Lung (tissue), 12 donors: ENCODE measurements around the gene SERBP1. TPM values are rescaled to one million over a fixed set of nuclear protein-coding genes. Genes with fewer than 3 reads are reported as not detected.
"Not testable (repeated sequence)": the region's sequence is repeated elsewhere in the genome, so short reads cannot be mapped to it uniquely, and the experiment has no call there.

ENCODE experiments used
- ATAC-seq: fragments of 200-7000 bp; cut with Tn5 transposase; one replicate; pipeline ENCODE4 v1.9.1; 2020; ENCODE audit warnings: moderate number of reproducible peaks; ENCODE audit not compliant: insufficient read depth, low FRiP score
- DNase-seq, 3 donors: peaks; one replicate each; pipeline ENCODE4 v3.0.0-alpha.2; 2013 to 2017
- H3K27ac ChIP-seq, 2 donors: one replicate each; pipeline ENCODE4 v1.5.1; 2013; ENCODE audit warnings: mild to moderate bottlenecking in 2 of 2, moderate library complexity in 2 of 2, control low read depth in 1 of 2, inconsistent platforms in 1 of 2, low read depth in 1 of 2, low read length in 1 of 2
- H3K27me3 ChIP-seq, 3 donors: one replicate each; pipeline ENCODE4 v1.5.1; 2013; ENCODE audit warnings: low read length in 2 of 3; ENCODE audit not compliant: control insufficient read depth in 3 of 3, insufficient read depth in 3 of 3
- H3K36me3 ChIP-seq, 4 donors: one replicate each; pipeline ENCODE4 v1.5.1; 2013; ENCODE audit warnings: low read length in 4 of 4, mild to moderate bottlenecking in 1 of 4, moderate library complexity in 1 of 4; ENCODE audit not compliant: control insufficient read depth in 4 of 4, insufficient read depth in 4 of 4
- H3K4me1 ChIP-seq, 5 donors: one replicate each; pipeline ENCODE4 v1.5.1; 2013; ENCODE audit warnings: low read length in 5 of 5, mild to moderate bottlenecking in 2 of 5, moderate library complexity in 1 of 5; ENCODE audit not compliant: control insufficient read depth in 5 of 5, insufficient read depth in 5 of 5
- H3K4me3 ChIP-seq: one replicate; pipeline ENCODE4 v1.5.1; 2013; ENCODE audit warnings: mild to moderate bottlenecking, control low read depth, moderate library complexity
- H3K9ac ChIP-seq, 2 donors: one replicate each; pipeline ENCODE4 v1.5.1; 2013; ENCODE audit warnings: low read length in 2 of 2, control low read depth in 1 of 2; ENCODE audit not compliant: insufficient read depth in 1 of 2
- H3K9me3 ChIP-seq, 4 donors: one replicate each; pipeline ENCODE4 v1.5.1; 2013; ENCODE audit warnings: low read length in 3 of 4, mild to moderate bottlenecking in 1 of 4, moderate library complexity in 1 of 4; ENCODE audit not compliant: control insufficient read depth in 4 of 4, insufficient read depth in 3 of 4
- CTCF ChIP-seq: IDR thresholded peaks from 2 replicates; pipeline ENCODE4 v1.5.1; 2012; ENCODE audit warnings: mild to moderate bottlenecking; ENCODE audit errors: control extremely low read depth, extremely low read depth
- WGBS, 2 donors: extraction: QIAGEN DNeasy Blood & Tissue Kit; methylation state at CpG; one replicate each; pipeline ENCODE4 v1.1.7; 2013; 5-methylcytosine and 5-hydroxymethylcytosine counted together
- polyA plus RNA-seq, 2 donors: library from polyadenylated mRNA; stranded (reverse); fragments of 200-250 nt; gene quantifications; one replicate each; pipeline ENCODE4 v1.2.1, GENCODE V29; 2013
- total RNA-seq, 2 donors: library from RNA; depleted of rRNA in 1 of 2; stranded (reverse); fragments of >200 nt in 1 of 2; gene quantifications; one replicate each; pipeline ENCODE4 v1.2.1, GENCODE V29; 2014 to 2021
- donor health status: control.
- donor health status: control.
- donor health status: Bipolar disorder and iron deficiency.
- donor health status: healthy.
- donor health status: DM: yes; HTN: yes; CAD: no.

Gene SERBP1
- total and polyA plus RNA-seq, 4 donors = 72.2 to 220 (median 149) TPM

DNA sequence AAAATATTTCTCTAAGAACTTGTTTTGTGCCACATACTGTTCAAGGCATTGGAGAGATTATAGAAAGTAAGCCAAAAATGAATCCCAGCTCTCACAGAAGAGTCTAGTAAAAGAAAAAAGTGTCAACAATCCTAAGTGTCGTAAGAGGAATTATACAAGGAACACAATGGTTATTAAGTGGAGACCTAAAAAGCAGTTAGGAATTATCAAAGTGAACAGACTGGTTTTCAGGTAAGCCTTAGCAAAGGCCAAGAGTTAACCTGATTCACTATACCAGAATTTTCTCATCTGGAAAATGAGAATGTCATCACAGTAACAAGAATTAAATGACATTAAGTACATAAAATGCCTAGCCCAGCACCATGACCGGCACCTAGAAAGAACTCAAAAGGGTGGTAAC is 15.6 kb downstream of the SERBP1 start:
- ATAC-seq (no peak), DNase-seq (no peak)
- no peak for TF ChIP-seq CTCF
- Histone ChIP-seq H3K4me3 (no peak overlapping the region), H3K9ac (no peak overlapping the region), H3K27ac (no peak overlapping the region), H3K36me3 (peaks cover 14 to 53% (median 32%) of the 10 kb centered on the region in 4 donors), H3K27me3 (no peaks in the 10 kb centered on the region), H3K4me1 (peaks cover 0 to 2% (median 0%) of the 10 kb centered on the region in 5 donors), H3K9me3 (peaks cover 0 to 2% (median 0%) of the 10 kb centered on the region in 4 donors)
- 73 to 86% methylated on average over 2 of the region's 2 CpGs for WGBS, 2 donors

GRCh38 chr1:67413101-67413500 is 17.1 kb downstream of the SERBP1 start:
- H3K4me3 ChIP-seq, H3K9me3 ChIP-seq, H3K4me1 ChIP-seq, H3K27me3 ChIP-seq, H3K9ac ChIP-seq, ATAC-seq, H3K27ac ChIP-seq, DNase-seq: not testable (repeated sequence)
- peaks cover 14 to 40% (median 25%) of the 10 kb centered on the region in 4 donors for H3K36me3 ChIP-seq
- WGBS, 2 donors = 77 to 84% methylated on average over 2 of the region's 2 CpGs

GRCh38 chr1:67408148-67408547 is 22.1 kb downstream of the SERBP1 start:
- TF ChIP-seq CTCF = no peak
- WGBS, 2 donors = 97 to 98% methylated on average over 1 of the region's 1 CpG
- Histone ChIP-seq H3K4me1 (peaks cover 0 to 3% (median 0%) of the 10 kb centered on the region in 5 donors), H3K9me3 (no peaks in the 10 kb centered on the region), H3K4me3 (no peak overlapping the region), H3K27me3 (no peaks in the 10 kb centered on the region), H3K36me3 (peaks cover 1 to 11% (median 10%) of the 10 kb centered on the region in 4 donors), H3K27ac (no peak overlapping the region), H3K9ac (no peak overlapping the region)
- no peak for DNase-seq
- ATAC-seq = no peak

DNA sequence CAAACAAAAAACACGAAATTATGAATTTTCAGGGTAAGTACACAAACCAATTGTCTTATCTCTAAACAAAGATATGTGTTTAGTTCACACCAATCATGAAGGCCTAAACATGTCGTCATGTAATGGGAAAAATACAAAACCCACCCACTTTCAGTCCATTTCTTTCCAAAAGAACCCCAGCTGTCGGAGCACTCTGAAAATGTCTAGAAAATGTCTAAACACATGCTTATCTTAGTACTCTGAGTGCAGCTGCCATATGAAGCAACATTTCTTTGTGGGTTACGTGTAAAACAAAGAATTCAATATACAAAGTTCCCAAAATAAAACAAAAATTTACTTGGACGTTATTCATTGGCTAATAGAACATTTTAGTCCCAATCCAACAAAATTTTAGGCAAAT is 22.7 kb downstream of the SERBP1 start:
- no peaks in the 10 kb centered on the region for H3K27me3 ChIP-seq
- H3K27ac ChIP-seq = no peak overlapping the region
- no peak overlapping the region for H3K9ac ChIP-seq
- no peak overlapping the region for H3K4me3 ChIP-seq
- 81 to 87% methylated on average over 5 of the region's 5 CpGs for WGBS, 2 donors
- peaks cover 0 to 11% (median 8%) of the 10 kb centered on the region in 4 donors for H3K36me3 ChIP-seq
- H3K9me3 ChIP-seq = no peaks in the 10 kb centered on the region
- H3K4me1 ChIP-seq = peaks cover 0 to 3% (median 0%) of the 10 kb centered on the region in 5 donors
- no peak for ATAC-seq
- no peak for TF ChIP-seq CTCF
- peak in 2 of 3 donors; percentile 60 for DNase-seq
